ENCODE results near the gene JMJD8.

DNA sequence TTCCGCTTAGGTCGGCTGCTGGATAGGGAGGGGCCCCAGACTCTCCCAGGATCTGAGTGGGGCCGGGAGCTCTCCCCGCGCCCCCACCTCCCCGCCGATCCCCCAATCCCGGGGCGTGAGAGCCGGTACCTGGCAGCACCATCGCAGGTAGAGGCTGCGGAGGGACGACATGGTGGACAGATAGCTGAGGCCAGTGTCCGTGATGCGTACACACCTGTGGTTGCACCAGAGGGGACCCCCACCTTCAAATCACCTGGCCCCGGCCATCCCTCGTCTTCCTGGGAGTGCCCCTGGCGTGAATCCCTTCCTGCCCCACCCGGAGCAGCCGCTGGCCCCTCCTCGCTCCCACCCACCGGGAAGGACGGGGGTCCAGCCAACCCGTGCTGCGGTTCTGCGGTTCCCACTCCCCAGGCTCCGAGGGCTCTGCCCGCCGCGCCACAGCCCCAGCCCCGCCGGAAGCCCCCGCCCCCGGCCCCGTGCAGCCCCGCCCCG, 10.8 kb upstream of the JMJD8 start:
- TF ChIP-seq, protein P1, sequence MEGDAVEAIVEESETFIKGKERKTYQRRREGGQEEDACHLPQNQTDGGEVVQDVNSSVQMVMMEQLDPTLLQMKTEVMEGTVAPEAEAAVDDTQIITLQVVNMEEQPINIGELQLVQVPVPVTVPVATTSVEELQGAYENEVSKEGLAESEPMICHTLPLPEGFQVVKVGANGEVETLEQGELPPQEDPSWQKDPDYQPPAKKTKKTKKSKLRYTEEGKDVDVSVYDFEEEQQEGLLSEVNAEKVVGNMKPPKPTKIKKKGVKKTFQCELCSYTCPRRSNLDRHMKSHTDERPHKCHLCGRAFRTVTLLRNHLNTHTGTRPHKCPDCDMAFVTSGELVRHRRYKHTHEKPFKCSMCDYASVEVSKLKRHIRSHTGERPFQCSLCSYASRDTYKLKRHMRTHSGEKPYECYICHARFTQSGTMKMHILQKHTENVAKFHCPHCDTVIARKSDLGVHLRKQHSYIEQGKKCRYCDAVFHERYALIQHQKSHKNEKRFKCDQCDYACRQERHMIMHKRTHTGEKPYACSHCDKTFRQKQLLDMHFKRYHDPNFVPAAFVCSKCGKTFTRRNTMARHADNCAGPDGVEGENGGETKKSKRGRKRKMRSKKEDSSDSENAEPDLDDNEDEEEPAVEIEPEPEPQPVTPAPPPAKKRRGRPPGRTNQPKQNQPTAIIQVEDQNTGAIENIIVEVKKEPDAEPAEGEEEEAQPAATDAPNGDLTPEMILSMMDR (IDR thresholded peaks at IDR 0.05), result no peak
- TF ChIP-seq POLR2A (IDR thresholded peaks at IDR 0.05), result no peak

Measured in thyroid gland (tissue), 4 donors.